Inferior parietal cortex (tissue), 1 donor: Measurements from ENCODE around the gene UBXN6.
A peak's percentile ranks its signal among the peaks of the same experiment; 100 is the strongest.

ENCODE experiments used
- DNase-seq: peaks from one replicate; pipeline ENCODE4 v3.0.0-alpha.2; 2016; ENCODE audit errors: extremely low spot score

UBXN6 gene

GRCh38 chr19:4455719-4456475 lies 1.7 kb downstream of the UBXN6 start:
- no peak for DNase-seq

GRCh38 chr19:4454747-4455718 lies 2.6 kb downstream of the UBXN6 start:
- no peak for DNase-seq

- no peak for DNase-seq
Observed at GRCh38 chr19:4453232-4454179, 4.1 kb downstream of the UBXN6 start.

- DNase-seq: no peak
Observed at GRCh38 chr19:4452230-4452990, 5.2 kb downstream of the UBXN6 start.

GRCh38 chr19:4449639-4450028 lies 8.0 kb downstream of the UBXN6 start:
- DNase-seq: no peak

GRCh38 chr19:4449022-4449638 lies 8.5 kb downstream of the UBXN6 start:
- DNase-seq: peak; percentile 61

- DNase-seq: no peak
Observed at GRCh38 chr19:4448147-4448985, 9.2 kb downstream of the UBXN6 start.

GRCh38 chr19:4447327-4448146 lies 10.1 kb downstream of the UBXN6 start:
- DNase-seq: no peak

- DNase-seq: no peak
Observed at GRCh38 chr19:4446704-4447200, 10.8 kb downstream of the UBXN6 start.

GRCh38 chr19:4445963-4446703 lies 11.5 kb downstream of the UBXN6 start:
- no peak for DNase-seq

GRCh38 chr19:4444765-4445741 lies 12.5 kb downstream of the UBXN6 start:
- no peak for DNase-seq

GRCh38 chr19:4443966-4444764 lies 13.4 kb downstream of the UBXN6 start:
- DNase-seq: no peak

- no peak for DNase-seq
Observed at GRCh38 chr19:4443188-4443587, 14.4 kb downstream of the UBXN6 start.

- no peak for DNase-seq
Observed at GRCh38 chr19:4442819-4443146, 14.8 kb downstream of the UBXN6 start.

- no peak for DNase-seq
Observed at GRCh38 chr19:4441994-4442818, 15.4 kb downstream of the UBXN6 start.
